HG03175 (cell line): Measurements from ENCODE around the gene FAM177A1.
"Not testable (repeated sequence)": the region's sequence is repeated elsewhere in the genome, so short reads cannot be mapped to it uniquely, and the experiment has no call there.

ENCODE experiments used
- ATAC-seq: cut with Tn5 transposase; IDR thresholded peaks from one replicate; pipeline ENCODE4 v1.9.1; 2021; ENCODE audit warnings: mild to moderate bottlenecking, moderate library complexity; ENCODE audit not compliant: unreplicated experiment

FAM177A1 gene

DNA sequence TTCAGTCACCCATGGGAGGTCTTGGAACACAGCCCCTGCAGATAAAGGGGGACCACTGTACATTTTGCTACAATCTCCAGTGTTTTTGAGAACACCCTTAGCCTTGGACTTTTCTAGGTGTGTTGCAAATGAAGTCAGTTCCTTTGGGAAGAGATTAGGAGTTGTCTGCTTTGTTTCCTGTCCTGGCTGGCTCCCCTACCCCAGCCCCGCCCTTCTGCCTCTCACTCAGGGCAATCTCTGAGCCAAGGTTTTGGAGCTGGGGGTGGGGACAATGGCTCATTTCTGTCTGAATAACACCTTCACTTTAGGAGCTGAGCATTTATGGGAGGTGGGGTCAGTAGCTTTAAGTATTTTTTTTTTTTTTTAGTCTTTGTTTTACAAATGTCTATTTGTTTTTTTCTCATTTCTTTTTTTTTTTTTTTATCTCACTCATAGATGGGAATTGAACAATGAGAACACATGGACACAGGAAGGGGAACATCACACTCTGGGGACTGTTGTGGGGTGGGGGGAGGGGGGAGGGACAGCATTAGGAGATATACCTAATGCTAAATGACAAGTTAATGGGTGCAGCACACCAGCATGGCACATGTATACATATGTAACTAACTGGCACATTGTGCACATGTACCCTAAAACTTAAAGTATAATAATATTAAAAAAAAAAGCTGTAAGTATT, 15.2 kb downstream of the FAM177A1 start:
- not testable (repeated sequence) for ATAC-seq

DNA sequence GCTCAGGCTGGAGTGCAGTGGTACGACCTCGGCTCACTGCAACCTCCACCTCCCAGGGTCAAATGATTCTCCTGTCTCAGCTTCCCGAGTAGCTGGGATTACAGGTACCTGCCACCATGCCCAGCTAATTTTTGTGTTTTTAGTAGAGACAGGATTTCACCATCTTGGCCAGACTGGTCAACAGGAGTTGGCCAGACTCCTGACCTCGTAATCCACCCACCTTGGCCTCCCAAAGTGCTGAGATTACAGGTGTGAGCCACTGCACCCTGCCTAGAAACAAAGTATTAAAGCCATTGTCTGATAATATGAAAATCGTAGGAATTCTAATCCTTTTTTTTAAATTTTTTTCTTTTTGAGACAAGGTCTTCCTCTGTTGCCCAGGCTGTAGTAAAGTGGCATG, 19.7 kb downstream of the FAM177A1 start:
- not testable (repeated sequence) for ATAC-seq

DNA sequence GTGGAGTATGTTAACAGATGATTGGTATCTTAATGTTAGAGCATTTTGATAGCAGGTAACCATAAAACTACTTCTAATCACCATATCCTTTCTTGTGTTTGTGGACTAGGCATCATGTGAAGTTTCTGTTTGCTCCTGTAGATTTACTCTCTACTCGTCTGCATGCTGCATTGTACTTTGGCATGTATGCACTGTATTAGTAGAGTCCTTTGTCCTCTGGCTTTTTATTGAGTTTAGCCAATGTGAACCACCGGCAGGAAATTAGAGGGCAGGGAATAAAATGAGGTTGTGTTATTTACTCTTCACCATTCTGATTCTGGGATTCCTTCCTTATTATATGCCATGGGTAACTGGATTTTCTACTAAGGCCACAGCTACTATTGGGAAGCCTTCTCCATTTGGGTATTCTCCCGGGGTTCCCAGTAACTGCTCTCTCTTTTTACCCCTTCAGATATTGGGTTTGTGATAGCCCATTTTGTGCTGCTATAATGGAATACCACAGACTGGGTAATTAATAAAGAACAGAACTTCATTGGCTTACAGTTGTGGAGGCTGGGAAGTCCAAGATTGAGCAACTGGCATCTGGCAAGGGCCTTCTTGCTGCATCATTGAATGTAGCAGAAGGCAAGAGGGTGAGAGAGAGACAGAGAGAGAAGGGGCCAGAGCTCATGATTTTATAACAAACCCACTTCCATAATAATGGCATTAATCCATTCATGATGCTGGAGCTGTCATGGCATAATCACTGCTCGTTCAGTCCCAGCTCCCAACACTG, 22.4 kb downstream of the FAM177A1 start:
- ATAC-seq = no peak

DNA sequence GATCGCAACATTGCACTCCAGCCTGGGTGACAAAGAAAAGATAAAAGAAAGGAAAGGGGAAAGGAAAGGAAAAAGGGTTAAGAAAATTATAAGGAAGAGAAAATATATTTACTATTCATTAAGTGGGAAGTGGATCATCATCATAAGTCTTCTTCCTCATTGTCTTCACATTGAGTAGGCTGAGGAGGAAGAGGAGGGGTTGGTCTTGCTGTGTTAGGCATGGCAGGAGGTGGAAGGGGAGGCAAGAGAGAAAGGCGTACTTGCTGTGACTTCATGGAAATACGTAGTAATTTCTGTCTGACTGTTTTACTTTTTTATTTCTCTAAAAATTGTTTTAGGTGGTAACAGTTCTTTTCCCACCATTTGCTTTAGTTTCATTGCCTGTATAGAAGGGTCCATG, 26.2 kb downstream of the FAM177A1 start:
- no peak for ATAC-seq

DNA sequence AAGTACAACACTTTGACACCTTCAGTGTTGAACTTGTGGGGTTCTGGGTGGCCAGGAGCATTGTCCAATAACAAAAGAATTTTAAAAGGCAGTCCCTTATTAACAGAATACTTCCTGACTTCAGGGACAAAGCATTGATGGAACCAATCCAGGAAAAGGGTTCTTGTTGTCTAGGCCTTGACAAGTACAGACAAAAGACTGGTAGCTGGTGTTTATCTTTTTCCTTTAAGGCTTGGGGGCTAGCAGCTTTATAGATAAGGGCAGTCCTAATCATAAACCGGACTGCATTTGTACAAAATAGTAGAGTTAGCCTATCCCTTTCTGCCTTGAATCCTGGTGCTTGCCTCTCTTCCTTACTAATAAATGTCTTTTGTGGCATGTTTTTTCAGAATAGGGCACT, 27.4 kb downstream of the FAM177A1 start:
- ATAC-seq = no peak

DNA sequence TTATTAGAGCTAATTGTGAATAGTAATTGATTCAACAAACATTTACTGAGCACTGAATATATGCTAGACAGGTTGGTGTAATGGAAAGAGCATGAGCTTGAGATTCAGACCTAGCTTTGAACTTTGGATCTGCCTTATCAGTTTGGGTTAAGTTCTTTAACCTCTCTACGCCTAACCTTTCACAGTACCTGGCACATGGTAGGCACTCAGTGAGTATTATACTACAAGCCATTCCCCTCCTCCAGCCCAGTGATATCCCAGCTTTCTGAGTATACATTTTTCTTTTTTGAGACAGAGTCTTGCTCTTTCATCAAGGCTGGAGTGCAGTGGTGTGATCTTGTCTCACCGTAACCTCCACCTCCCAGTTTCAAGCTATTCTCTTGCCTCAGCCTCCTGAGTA, 32.0 kb downstream of the FAM177A1 start:
- ATAC-seq = no peak

DNA sequence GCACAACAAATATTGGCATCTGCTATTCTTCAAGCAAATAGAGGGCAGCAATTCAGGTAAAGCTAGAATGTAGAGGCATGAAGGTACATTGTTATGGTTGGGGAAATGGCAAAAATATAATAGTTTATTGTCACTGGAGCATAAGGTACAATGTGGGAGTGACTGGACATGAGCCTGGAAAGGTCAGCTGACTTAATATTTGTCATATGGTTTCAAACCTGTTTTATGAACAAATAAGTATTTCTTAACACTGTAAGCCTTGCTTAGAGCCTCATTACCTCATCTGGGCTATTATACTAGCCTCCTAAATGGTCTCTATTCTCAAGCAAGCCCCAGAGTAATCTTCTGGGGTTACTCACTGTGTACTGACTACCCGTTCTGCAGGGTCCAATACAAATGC, 33.7 kb downstream of the FAM177A1 start:
- ATAC-seq = no peak

DNA sequence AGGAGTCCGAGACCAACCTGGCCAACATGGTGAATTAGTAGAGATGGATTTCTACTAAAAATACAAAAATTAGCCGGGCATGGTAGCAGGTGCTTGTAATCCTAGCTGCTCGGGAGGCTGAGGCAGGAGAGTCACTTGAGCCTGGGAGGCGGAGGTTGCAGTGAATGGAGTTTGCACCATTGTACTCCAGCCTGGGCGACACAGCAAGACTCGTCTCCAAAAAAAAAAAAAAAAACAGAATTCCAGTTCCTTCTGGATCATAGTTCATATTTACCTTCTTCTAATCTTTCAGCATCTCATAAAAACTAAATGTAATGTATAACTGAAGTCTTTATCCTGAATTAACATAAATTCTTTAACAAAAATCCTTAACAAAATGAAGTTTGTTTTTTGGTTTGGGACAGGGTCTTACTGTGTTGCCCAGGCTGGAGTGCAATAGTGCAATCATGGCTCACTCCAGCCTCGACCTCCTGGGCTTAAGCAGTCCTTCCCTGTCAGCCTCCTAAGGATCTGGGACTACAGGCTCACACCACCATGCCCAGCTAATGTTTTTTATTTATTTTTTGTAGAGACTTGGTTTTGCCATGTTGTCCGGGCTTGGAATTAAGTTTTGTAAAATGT, 37.6 kb downstream of the FAM177A1 start:
- ATAC-seq = no peak

DNA sequence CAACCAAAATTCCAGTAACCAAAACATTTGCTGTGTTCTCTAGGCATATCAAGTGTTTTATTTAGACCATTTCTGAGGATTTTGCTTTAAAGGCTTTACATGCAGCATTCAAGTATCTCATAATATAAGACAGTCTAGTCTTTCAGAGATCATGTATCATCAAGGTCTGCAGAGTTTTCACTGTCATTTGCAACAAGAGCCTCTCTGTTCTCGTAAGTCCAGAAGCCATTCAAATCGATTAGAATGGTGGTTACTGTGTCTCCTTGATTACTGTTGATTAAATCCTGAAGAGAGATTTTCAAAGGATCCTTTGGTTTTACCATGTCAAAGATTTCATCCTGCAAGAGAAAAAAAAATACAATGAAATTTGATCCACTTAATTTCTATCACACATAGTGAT, 39.4 kb downstream of the FAM177A1 start:
- ATAC-seq = no peak

DNA sequence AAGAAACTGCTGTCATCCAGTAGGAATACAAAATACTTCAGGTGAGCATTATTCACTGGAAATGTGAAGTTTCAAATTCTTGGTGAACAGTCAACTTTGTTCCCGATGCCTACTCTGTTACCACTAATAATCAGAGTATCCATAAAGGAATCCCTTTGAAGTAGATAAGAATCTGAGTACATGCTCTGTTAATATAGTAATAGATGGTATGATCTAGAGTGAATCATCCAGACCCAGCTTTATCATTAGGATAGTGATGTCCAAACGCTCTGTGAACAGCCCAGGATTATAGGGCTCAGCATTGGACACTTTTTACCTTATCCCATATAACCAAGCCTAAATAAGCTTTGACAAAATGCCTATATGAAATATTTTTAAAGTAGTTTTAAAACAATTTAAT, 42.4 kb downstream of the FAM177A1 start:
- ATAC-seq = no peak

DNA sequence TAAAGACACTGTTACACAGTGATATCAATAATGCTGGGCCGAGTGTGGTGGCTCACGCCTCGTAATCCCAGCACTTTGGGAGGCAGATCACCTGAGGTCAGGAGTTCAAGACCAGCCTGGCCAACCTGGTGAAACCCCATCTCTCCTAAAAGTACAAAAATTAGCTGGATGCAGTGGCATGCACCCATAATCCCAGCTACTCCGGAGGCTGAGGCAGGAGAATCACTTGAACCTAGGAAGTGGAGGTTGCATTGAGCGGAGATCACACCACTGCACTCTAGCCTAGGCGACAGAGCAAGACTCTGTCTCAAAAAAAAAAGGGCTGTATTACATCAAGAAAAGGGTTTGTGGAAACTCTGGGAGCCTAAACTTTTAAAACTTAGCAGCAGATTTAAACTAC, 48.6 kb downstream of the FAM177A1 start:
- ATAC-seq = not testable (repeated sequence)

DNA sequence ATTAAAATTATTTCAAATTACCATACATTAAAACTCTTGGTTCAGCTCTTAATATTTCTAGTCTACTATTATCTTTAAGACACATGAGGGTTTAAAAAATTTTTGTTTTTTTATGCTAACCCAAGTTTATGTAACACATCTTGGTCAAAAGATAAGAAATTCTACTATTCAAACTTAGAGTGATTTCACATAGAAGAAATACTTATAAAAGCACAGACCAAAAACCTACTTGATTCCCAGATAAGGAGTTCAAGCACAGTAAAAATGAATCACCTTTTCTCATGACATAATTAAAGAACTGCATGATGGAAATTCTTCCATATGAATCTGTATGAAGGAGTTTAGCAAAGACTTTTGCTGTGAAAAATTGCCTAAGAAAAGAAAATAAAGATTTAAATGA, 61.8 kb downstream of the FAM177A1 start:
- ATAC-seq = no peak

DNA sequence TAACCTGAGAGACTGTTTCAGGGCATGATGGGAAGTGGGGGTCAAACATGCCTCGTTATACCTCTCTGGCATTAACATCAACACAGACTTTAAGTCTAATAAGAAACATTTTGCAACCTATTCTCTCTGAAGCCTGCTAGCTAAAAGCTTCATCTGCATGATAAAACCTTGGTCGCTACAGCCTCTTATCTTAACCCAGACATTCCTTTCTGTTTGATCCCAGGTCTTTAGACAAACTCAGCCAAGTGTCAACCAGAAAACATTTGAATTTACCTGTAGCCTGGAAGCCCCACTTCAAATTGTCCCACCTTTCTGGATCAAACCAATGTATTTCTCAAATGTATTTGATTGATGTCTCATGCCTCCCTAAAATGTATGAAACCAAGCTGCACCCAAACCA, 66.6 kb downstream of the FAM177A1 start:
- ATAC-seq = no peak

DNA sequence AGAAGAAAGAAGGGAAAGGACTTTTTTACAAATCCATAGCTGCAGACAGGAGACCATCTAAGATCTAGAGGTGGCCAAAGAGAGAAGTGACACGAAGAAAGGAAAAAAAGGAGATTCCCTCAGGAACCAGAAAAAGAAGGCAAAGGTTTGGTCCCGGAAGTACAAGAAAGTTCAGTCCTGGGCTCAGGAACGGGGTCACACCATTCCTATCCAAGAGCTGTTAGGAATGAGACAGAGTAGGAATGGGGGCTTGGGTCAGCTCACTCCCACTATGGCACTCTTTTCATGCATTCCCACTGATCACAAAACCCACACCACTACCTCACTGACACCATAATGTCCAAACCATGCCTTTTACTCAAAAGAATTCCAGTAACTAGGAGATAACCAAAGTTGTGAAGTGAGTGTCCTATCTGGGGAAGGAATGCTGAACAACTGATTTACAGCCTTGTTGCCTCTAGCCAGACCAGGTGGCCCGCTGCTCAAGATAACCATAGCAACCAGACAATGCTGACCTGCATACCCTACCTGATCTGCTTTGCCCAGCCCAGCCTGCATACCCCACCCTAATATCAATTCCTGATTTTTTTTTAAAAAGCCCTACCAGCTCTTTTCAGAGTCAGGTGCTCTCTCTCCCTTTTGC, 67.4 kb downstream of the FAM177A1 start:
- ATAC-seq = no peak

DNA sequence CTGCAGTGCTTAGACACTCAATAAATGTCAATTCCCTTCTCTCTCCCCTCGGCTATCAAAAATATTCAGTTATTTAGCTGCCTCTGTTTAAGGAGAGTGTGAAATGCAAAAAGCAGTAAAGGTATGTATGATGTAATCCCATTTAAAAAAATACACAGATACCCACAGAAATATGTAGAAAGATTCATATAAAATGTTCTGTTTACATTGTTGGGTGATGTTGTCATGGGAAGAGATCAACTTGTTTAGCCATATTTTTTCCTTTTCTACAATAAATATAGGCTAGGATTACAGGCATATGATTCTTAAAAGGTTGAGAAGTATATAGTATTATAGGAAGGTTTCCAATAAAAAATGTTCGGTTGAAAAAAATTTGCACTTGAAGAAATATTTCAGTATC, 68.0 kb downstream of the FAM177A1 start:
- ATAC-seq = no peak

DNA sequence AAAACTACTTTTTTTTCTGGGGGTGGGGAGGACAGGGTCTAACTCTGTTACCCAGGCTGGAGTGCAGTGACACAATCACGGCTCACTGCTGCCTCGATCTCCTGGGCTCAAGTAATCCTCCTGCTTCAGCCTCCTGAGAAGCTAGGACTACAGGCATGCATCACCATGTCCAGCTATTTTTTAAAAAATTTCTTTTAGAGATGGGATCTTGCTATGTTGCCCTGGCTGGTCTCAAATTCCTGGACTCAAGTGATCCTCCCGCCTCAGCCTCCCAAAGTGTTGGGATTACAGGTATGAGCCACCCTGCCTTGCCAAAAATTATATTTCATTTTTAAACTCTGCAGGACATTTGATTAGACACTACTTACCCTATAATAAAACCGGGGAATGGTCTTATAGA, 70.2 kb downstream of the FAM177A1 start:
- ATAC-seq = no peak

DNA sequence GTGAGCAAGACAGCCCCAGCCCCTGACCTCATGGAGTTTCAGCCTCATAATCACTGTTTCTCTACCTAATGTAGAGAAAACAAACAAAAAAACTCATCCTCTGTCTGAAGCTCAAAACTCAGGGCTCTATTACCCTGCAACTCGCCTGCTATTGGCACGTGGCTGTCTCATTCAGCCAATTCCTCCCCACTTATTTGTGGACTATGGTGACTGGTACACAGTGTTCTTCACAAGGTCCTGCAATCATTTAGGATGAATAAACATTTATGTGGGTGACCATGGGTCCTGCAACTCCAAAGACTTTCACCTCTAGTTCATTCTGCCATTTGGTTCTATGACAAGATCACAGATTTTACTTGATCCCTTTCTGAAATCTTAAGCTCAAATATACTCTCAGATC, 71.0 kb downstream of the FAM177A1 start:
- no peak for ATAC-seq

DNA sequence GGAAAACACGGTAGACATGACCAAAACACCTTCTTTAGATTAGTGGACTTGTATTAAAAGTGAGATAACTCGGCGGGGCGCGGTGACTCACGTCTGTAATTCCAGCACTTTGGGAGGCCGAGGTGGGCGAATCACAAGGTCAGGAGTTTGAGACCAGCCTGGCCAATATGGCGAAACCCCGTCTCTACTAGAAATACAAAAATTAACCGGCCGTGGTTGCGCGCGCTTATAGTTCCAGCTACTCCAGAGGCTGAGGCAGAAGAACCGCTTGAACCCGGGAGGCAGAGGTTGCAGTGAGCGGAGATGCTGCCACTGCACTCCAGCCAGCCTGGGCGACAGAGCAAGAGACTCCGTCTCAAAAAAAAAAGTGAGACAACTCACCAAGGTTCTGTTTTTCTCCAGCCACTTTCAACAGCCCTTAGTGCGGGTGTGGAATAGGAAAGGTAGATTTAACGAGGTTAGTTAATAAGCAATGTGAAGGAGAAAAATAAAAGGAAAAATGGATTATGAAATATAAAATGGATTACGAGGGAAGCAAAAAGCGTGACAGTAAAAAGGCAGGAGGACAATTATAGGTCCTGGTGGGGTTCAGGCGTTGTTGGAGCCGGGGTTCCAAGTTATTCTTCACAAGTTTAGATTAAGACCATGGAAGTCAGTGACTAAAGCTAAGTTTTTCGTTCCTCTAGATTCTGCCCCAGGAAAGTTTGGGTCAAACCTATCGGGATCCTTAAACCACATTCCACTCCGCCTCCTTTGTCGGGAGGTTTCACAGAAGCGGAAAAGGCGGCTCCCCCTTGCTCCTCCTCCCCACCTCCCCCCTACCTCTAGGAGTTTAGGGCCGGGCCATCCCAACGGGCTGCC, 75.2 kb downstream of the FAM177A1 start:
- ATAC-seq = no peak

DNA sequence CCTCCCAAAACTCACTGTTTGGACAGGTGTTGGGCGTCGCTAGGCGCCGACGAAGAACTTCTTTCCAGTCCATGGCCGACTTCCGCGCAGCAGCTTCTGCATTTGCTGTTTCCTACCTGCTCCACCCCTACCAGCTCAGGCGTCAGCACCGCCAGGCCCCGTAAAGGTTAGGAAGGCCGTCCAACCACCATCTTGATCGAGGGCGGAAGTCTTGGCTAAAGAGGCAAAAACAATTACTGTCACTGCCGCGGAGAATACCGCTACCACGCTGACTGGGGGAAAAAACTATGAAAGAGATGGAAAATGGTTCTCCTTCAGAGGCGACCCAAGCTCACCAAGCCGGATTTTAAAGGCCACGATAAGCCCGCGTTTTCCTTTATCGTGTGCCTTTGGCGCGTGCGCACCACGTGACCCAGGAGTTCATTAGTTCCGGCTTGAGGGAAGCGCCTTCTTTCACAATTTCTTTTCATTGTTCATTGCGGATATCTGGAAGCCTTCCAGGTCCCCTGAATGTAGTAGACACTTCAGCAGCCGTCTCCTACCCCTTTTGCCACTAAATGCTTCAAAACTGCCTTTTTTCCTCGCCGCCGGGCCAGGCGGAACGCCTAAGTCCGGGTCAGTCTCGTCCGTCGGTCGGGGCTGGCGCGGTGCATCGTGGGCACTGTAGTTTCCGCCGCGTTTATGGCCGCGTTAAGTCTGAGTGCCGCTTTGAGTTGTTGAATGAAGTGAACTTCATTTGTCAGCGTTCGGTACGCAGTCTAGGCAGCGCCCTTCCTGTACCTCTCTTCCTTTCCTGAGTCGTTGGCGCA, 76.0 kb downstream of the FAM177A1 start, which contains the start of the genes PPP2R3C and PRORP:
PPP2R3C (minus strand) TSS at position 104 of the 809 bp plus-strand sequence; CDS start at position 73, 31 bp downstream.
PRORP (plus strand) TSS at position 666 of the 809 bp plus-strand sequence. CDS start 694 bp downstream, outside the sequence.
- peak; percentile 87 for ATAC-seq
